GM18861 (cell line): Measurements from ENCODE around the gene RTRAF.

Source experiments
- ATAC-seq: cut with Tn5 transposase; IDR thresholded peaks from one replicate; pipeline ENCODE4 v1.9.1; 2021; ENCODE audit not compliant: unreplicated experiment

RTRAF gene

DNA sequence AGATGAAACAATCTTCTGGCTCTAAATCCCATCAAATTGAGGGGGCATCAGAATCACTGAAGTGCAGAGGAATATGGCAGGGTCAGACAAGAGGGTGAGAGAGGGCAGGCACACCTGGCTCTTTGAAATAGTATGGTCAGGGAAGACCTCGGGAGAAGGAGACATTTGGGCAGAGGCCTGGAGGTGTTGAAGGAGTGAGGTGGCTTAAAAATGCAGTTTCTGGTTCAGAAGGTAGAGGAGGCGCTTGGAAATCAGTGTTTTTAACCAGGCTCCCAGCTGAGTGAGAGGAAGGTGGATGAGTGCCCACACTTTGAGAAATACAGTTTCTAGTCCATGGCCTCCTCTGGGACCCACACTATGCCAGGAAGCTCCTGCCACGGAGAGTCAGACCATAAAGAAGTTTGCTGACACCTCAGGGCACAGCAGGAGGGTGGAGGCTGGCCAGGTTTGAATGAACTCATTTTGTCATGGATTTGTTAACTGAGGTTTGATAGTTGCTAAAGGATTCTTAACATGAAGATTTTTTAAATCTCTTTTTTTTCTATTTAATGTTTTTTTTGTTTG, 59.4 kb downstream of the RTRAF start:
- ATAC-seq, result no peak

GRCh38 chr14:52049271-52049670, 59.9 kb downstream of the RTRAF start:
- ATAC-seq, result no peak

- no peak for ATAC-seq
These were observed 60.6 kb downstream of the RTRAF start for GRCh38 chr14:52049721-52050588.

DNA sequence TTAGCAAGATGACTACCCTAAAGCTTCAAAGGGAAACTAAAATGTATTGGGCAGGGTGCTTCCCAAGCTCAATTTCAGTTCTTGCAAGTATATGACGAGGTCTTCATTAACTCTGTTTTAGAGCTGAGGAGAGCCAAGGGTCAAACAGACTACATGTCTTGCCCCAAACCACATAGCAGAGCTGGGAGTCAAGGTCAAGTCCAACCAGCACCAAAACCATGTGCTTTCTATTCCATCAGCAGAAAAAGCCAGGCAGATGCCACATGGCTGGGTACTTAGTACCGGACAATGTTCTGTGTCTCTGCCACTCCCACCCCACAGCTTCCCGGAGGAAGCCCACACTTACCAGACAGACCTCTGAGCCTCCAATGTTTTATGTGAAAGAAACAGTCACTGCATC, 61.9 kb downstream of the RTRAF start:
- ATAC-seq, result no peak

DNA sequence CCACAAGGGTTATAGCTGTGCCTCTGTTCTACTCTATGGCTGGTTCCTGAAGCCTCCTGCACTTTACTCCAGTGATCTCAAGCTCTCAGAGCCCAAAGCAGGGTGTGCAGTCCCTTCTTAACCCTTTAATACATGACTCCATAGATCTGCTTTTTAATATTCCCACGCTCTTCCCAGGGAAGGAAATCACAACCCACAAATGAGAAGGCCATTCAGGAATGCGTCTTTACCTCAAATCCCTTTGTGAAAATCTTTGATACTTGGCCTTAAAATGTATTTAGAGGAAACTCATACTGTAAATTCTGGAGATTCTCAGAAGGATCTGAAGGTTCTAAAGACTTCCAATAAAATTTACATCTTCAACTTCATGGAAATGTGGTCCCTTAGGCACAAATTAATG, 62.5 kb downstream of the RTRAF start:
- ATAC-seq, result no peak

- ATAC-seq, result no peak
These were observed 63.1 kb downstream of the RTRAF start for GRCh38 chr14:52052288-52052943.

DNA sequence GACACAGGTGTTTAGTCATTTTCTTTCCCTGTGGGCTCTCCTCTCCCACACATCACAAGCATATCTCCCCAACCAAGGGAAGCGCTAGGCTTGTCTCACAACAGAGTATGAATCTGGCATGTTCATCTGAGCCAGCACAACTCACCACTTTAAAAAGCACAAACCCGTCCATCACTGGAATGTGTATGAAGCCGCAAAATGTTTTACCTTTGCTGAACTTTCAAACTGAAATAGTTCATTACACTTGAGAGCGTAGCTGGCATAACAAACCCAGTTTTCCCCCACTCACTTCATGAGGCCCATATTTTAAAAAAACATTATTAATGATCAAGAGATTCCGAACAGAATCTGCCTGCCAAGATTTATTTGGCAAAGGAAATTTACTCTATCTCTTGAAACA, 63.7 kb downstream of the RTRAF start:
- no peak for ATAC-seq

DNA sequence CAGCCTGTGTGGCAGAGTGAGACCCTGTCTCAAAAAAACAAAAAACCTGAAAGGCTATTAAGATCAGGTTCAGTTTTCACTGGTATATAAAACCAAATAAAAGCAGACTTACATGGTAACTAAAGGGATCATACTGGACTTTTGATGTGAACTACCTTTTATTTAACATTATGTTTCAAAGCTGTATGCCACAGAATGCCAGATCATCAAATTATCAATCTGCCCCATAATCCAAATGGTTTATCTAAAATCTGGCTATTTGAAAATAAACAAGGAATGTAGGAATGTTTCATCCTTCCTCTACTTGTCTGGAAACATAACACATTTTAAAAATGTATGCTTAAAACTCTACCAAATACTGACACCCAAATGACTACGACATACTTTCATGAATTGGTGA, 65.3 kb downstream of the RTRAF start:
- ATAC-seq, result no peak

DNA sequence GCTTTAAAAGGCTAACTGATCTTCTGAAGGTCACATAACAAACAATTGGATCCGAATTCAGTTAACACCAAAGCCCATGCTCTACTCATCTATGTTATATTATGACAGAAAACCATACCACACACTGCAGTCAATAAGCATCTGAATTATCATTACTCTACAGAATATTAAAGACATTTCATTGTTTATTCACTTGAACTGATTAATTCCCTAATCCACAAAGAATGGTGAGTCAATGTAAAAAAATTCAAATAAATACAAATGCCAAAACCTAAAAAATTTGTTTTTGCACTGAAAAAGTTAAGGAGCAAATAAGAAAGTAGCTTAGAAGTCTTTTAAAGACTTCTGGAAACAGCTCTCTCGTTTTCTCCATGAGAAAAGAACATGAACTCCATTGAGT, 65.8 kb downstream of the RTRAF start:
- no peak for ATAC-seq

DNA sequence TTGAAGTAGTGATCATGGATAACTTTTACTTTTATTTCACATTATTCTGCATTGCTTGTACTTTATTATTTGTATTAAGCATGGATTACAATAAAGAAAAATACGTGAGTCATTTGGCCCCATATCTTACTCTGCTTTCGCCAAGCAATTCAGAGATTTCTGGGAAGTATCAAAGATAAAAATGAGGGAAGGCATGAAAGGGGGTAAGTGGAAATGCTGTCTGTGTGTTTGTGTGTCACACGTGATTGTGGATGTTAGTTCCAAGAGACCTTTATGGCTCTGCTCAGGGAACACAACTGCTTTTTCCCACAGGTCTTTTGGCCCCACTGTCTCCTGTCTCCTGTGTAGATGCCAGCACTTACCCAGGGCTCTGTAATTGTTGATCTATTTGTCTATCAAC, 69.0 kb downstream of the RTRAF start:
- ATAC-seq, result no peak

DNA sequence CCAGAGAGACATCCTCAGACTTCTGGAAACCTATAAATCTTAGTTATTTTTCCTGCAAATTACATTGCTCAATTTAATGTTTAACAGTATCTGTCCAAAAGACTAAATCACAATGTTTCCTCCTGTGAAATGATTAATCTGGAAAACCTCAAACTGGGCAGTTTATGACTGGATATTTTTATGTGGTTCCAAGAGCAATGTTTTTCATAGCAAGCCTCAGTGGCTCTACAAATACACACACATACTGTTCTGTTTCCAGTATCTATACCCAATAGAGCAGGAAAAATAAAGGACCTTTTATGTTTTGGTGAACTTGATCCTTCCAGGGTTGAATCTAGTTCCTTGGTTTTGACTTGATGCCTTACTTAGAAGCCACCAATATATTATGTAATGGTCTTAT, 70.3 kb downstream of the RTRAF start:
- ATAC-seq, result no peak

GRCh38 chr14:52060080-52060479, 70.7 kb downstream of the RTRAF start:
- no peak for ATAC-seq
